Cardiac fibroblast (primary cell): ENCODE results near the gene CYP46A1.

ENCODE experiments used
- DNase-seq, 2 donors: peaks; one replicate each; pipeline versions ENCODE4 v3.0.0 to v3.0.0-alpha.2; 2010; ENCODE audit warnings: low read depth in 2 of 2
- H3K4me3 ChIP-seq, 2 donors: replicated peaks in 1 of 2; 1 replicate in 1 of 2; 2 replicates in 1 of 2; pipeline ENCODE4 v1.5.1; 2011; ENCODE audit warnings: low read depth in 2 of 2, low read length in 2 of 2, mild to moderate bottlenecking in 2 of 2, moderate library complexity in 1 of 2
- TF ChIP-seq, protein P1 (sequence below): IDR thresholded peaks from one replicate; pipeline ENCODE4 v1.5.1; 2011; ENCODE audit warnings: low read depth, mild to moderate bottlenecking, low read length, inconsistent platforms

The CYP46A1 gene

DNA sequence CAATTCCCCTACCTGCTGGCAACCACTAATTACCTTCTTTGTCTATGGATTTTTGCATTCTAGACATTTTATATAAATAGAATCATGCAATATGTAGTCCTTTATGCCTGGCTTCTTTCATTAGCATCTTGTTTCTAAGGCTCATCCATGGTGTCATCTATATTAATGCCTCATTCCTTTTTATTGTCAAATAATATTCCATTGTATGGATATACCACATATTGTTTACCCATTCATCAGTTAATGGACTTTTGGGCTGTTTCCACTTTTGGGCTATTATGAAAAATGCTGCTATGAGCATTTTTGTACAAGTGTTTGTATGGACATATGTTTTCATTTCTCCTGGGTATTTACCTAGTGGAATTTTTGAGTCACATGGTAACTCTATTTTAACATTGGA, 18.0 kb downstream of the CYP46A1 start:
- DNase-seq: no peak
- no peak overlapping the region for H3K4me3 ChIP-seq
- TF ChIP-seq, protein P1, sequence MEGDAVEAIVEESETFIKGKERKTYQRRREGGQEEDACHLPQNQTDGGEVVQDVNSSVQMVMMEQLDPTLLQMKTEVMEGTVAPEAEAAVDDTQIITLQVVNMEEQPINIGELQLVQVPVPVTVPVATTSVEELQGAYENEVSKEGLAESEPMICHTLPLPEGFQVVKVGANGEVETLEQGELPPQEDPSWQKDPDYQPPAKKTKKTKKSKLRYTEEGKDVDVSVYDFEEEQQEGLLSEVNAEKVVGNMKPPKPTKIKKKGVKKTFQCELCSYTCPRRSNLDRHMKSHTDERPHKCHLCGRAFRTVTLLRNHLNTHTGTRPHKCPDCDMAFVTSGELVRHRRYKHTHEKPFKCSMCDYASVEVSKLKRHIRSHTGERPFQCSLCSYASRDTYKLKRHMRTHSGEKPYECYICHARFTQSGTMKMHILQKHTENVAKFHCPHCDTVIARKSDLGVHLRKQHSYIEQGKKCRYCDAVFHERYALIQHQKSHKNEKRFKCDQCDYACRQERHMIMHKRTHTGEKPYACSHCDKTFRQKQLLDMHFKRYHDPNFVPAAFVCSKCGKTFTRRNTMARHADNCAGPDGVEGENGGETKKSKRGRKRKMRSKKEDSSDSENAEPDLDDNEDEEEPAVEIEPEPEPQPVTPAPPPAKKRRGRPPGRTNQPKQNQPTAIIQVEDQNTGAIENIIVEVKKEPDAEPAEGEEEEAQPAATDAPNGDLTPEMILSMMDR: no peak

DNA sequence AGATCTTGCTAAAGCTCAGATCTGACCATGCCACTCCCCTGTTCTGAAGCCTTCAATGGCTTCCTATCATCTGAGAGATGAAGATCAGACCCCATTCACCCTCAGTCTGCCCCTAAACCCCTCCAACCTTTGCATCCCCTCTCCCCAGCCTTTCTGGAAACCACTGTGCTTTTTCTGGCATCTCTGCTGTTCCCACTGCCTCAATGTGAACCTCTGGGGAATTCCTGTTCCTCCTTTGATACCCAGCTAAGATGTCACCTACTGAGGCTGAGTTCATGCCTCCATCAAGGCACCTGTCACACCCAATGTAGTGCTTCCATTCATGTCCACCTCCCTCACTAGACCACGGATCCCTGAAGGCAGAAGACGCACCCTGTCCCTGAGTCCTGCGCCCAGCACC, 19.3 kb downstream of the CYP46A1 start:
- TF ChIP-seq, protein P1: no peak
- no peak overlapping the region for H3K4me3 ChIP-seq
- DNase-seq: no peak

DNA sequence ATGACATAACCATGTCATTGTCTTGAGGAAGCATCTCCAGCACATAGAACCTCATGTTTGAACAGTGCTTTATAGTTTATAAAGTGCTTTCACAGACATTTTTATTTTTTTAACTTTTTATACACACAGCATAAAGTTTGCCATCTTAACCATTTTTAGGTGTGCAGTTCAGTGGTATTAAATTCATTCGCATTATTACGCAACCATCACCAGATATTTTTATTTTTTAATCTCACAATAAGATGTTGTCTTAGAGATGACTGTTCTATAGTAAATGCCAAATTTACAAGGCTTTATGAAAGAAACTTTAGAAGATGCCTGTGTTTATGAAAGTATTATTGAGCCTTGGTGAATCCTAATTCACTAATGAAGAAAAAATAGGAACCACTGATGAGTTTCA, 19.9 kb downstream of the CYP46A1 start:
- DNase-seq: no peak
- TF ChIP-seq, protein P1: no peak
- no peak overlapping the region for H3K4me3 ChIP-seq

DNA sequence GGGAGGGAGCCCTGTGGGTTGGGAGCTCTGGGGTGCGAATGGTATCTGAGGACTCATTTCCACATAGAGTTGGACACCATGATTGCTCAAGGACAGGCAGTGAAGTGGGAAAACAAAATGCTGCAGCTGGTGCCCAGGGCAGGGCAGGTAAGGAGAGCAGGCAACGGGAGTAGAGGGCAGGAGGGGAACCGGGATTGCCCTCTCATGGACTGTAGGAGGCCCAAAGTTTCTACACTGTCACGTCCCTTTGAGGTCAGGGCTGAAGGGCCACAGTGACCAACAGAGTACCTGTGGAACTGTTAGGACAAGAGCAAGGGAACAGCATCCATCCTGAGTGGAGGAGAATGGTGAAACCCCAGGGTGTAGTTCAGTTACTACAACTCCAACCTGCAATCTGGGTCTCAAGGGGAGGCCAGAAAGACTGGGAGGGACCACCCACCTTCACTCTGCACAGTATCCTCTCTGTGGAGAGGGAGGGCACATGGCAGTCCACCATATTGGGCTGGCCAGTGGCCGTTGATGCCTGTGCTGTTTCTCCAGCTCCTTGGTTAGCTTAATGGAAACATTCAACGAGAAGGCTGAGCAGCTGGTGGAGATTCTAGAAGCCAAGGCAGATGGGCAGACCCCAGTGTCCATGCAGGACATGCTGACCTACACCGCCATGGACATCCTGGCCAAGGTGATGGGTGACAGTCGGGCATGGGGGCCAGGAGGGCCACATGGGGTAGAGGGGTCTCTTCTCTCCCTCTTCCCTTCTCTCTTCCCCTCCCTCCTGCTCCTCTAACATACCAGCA, 22.2 kb downstream of the CYP46A1 start:
- DNase-seq: no peak
- H3K4me3 ChIP-seq: no peak overlapping the region
- TF ChIP-seq, protein P1: no peak

DNA sequence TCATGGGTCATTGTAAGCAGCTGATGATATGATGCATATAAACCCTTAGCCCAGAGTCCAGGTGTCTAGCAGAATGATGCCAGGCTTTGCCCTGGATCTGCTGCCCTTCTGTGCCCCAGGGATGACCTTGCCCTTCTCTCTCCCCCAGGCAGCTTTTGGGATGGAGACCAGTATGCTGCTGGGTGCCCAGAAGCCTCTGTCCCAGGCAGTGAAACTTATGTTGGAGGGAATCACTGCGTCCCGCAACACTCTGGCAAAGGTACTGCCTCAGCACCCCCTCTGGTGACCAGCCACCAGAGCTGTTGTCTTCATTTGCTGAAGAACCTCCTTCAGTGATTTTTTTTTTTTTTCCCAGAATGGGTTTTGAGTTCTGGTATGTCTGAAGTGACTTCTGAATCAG, 23.3 kb downstream of the CYP46A1 start:
- no peak for DNase-seq
- TF ChIP-seq, protein P1: no peak

DNA sequence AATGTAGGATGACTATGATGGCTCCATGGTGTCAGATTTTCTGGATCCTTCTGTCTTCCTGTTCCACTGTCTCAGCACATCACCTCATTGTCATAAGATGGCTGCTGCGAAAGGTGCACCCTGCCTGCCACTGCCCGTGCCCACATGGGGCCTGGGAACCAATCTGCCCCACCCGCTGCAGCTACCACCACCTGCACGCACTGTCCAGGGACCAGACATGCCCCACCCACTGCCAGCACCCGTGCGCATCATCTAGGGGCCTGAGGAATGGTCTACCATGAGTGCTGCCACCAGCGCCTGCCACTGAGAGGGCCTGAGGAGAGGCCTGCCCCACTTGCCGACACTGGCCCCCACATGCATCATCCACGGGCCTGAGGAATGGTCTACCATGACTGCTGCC, 23.8 kb downstream of the CYP46A1 start:
- DNase-seq: no peak
- TF ChIP-seq, protein P1: no peak
- no peak overlapping the region for H3K4me3 ChIP-seq

More for the DNA sequence above, 23.3 kb downstream of the CYP46A1 start:
- no peak overlapping the region for H3K4me3 ChIP-seq

DNA sequence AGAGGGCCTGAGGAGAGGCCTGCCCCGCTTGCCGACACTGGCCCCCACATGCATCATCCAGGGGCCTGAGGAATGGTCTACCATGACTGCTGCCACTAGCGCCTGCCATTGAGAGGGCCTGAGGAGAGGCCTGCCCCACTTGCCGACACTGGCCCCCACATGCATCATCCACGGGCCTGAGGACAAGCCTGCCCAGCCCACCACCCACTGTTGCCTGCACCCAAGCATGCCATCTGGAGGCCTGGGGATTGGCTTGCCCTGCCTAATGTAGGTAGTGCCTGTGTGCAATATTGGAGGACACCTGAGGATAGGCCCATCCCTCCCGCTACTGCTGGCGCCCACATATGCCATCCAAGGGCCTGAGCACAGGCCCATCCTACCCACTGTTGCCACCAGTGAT, 24.4 kb downstream of the CYP46A1 start:
- H3K4me3 ChIP-seq: no peak overlapping the region
- TF ChIP-seq, protein P1: no peak
- no peak for DNase-seq
